Spinal cord (tissue), 10 donors: ENCODE data around the gene RAB11FIP5. TPM values are rescaled to one million over a fixed set of nuclear protein-coding genes. Genes with fewer than 3 reads are reported as not detected.

Experiments
- DNase-seq, 6 donors: peaks; one replicate each; pipeline versions ENCODE4 v3.0.0 to v3.0.0-alpha.2; 2013 to 2015; ENCODE audit warnings: low spot score in 6 of 6, low read depth in 4 of 6
- H3K27ac ChIP-seq: one replicate; pipeline ENCODE4 v1.5.1; 2013; ENCODE audit warnings: low read depth, low read length, control low read depth
- H3K27me3 ChIP-seq: one replicate; pipeline ENCODE4 v1.6.1; 2013; ENCODE audit warnings: low read length; ENCODE audit not compliant: control insufficient read depth, insufficient read depth
- H3K36me3 ChIP-seq: one replicate; pipeline ENCODE4 v1.6.1; 2013; ENCODE audit warnings: low read length; ENCODE audit not compliant: control insufficient read depth, insufficient read depth
- H3K4me1 ChIP-seq: one replicate; pipeline ENCODE4 v1.6.1; 2013; ENCODE audit warnings: low read length; ENCODE audit not compliant: control insufficient read depth, insufficient read depth
- H3K4me3 ChIP-seq: one replicate; pipeline ENCODE4 v1.5.1; 2013; ENCODE audit warnings: low read depth, low read length, control low read depth
- H3K9me3 ChIP-seq: one replicate; pipeline ENCODE4 v1.6.1; 2013; ENCODE audit warnings: low read length; ENCODE audit not compliant: control insufficient read depth, insufficient read depth
- WGBS: methylation state at CpG from one replicate; pipeline ENCODE4 v1.1.5; 2013; ENCODE audit warnings: missing lambda C conversion rate; ENCODE audit not compliant: insufficient coverage; 5-methylcytosine and 5-hydroxymethylcytosine counted together
- polyA plus RNA-seq, 2 donors: library from polyadenylated mRNA; unstranded; fragments of 120-200 nt; gene quantifications; one replicate each; pipeline ENCODE4 v1.2.1, GENCODE V29; 2013; ENCODE audit not compliant: insufficient read length in 2 of 2
- total RNA-seq, 2 donors: library from RNA; depleted of rRNA in 1 of 2; stranded (reverse); fragments of 120-200 nt in 1 of 2; fragments of >200 nt in 1 of 2; gene quantifications; one replicate each; pipeline versions ENCODE4 v1.2.3 to v1.2.4, GENCODE V29; 2013 to 2014
- donor health status: healthy.

Gene RAB11FIP5
- total and polyA plus RNA-seq, 4 donors, result 15.8 to 23.6 (median 18.8) TPM

DNA sequence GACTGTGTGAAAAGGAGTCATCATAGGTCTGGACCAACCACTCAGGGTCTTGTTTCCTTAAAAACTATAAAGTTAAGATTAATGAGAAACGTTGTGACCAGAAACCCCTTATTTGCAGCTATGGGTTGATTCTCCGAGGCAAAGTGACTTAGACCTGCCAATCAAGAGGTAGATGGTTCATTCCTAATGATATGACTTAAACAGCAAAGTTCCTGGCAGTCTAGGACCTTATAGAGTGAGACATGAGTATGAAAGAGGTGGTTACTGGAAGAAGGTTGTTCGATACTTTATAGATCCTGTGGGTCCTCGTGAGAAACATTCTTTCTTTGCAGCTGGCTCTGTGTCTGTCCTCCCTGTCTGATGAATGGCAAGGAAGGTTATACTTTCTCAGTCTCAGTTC lies 49.3 kb downstream of the RAB11FIP5 start:
- peaks cover 27% of the 10 kb centered on the region for H3K4me1 ChIP-seq
- no peak for DNase-seq
- H3K9me3 ChIP-seq, result no peaks in the 10 kb centered on the region
- H3K36me3 ChIP-seq, result no peaks in the 10 kb centered on the region
- H3K27me3 ChIP-seq, result no peaks in the 10 kb centered on the region
- WGBS, result 90% methylated on average over 3 of the region's 4 CpGs
- no peak overlapping the region for H3K4me3 ChIP-seq
- H3K27ac ChIP-seq, result no peak overlapping the region

DNA sequence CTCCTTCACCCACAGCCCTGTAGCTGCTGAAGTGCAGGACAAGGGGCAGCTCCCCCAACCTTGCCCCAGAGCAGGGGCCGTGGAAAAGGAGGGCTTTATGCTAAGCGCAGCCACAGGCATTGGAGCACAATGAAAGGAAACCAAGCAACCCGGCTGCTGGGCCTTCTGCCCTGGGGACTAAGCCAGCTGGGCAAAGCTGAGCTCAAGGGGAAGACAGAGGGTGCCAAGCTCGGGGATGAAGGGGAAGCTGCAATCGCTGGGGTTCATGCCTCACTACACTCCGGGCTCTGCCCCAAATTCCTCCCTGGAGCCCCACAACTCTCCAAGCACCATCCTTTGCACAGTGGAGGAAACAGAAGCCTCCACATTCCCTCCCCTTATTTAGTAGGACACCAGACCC lies 53.6 kb downstream of the RAB11FIP5 start:
- Histone ChIP-seq H3K36me3 (peaks cover 13% of the 10 kb centered on the region), H3K4me3 (no peak overlapping the region), H3K27ac (peak overlapping the region; percentile 80), H3K27me3 (no peaks in the 10 kb centered on the region), H3K9me3 (no peaks in the 10 kb centered on the region), H3K4me1 (peaks cover 23% of the 10 kb centered on the region)
- WGBS, result 45% methylated on average over 6 of the region's 6 CpGs
- peak in 4 of 6 donors; percentile 67 to 94 (median 74) for DNase-seq

DNA sequence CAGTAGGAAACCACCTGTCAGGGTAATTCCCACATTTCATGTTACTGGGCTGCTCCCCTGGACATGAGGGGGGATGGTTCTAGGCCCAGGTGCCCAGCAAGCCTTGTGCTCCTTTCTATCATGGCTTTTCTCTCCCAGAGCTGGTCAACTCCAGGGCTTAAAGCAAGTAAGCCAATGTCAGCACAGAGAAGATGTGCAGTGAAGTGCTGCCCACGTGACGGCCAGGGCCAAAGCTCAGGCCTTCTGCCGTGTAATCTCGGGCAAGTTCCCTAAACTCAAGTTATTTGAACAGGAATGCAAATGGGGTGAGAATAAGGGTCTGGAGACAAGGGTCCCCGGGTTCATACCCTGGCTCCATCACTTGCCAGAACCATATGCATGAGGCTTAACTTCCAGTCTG lies 57.8 kb downstream of the RAB11FIP5 start:
- H3K4me3 ChIP-seq, result no peak overlapping the region
- H3K27ac ChIP-seq, result no peak overlapping the region
- peaks cover 17% of the 10 kb centered on the region for H3K36me3 ChIP-seq
- 81% methylated on average over 3 of the region's 5 CpGs for WGBS
- H3K9me3 ChIP-seq, result no peaks in the 10 kb centered on the region
- no peaks in the 10 kb centered on the region for H3K27me3 ChIP-seq
- H3K4me1 ChIP-seq, result peaks cover 36% of the 10 kb centered on the region
- DNase-seq, result no peak

DNA sequence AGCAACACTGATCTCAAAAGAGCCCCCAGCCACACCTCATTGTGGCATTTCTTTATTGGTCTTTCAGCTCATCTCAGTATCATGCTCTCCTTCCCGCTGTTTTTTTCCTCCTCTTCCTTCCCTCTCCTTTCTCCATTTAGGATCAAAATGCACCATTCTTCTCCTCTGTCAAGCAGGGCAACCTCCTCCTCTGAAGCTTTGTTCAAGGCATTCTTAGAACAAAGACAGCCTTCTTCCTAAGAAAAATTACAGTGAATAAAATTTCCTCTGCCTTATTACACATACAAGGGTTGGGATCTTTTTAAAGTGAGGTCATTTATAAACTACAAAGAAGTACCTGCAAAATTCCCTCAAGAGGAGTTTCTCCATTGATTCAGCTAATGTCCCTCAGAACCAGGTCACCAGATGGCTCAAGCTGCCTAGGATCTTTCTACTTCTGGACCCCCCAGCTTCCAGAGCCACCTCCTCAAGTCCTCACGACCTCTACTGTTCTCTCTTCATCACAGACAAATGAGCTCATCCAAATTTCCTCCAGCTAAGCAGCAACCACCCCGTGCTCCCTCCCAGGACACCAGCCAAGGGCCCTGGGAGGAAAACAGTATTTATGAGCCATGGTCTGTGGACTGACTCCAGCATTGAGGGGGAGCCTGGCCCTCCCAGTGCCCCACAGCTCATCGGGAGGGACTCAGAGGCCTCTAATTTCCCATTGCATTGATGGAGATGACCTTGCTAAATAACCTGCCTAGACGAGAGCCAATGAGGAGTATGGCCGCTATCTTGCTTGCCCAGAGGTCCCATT lies 59.2 kb downstream of the RAB11FIP5 start:
- Histone ChIP-seq H3K36me3 (peaks cover 19% of the 10 kb centered on the region), H3K4me1 (peaks cover 29% of the 10 kb centered on the region), H3K9me3 (no peaks in the 10 kb centered on the region), H3K27me3 (no peaks in the 10 kb centered on the region), H3K27ac (peak overlapping the region; percentile 8), H3K4me3 (no peak overlapping the region)
- DNase-seq, result peak in 1 of 6 donors; percentile 75
- 46% methylated on average over 5 of the region's 6 CpGs for WGBS

DNA sequence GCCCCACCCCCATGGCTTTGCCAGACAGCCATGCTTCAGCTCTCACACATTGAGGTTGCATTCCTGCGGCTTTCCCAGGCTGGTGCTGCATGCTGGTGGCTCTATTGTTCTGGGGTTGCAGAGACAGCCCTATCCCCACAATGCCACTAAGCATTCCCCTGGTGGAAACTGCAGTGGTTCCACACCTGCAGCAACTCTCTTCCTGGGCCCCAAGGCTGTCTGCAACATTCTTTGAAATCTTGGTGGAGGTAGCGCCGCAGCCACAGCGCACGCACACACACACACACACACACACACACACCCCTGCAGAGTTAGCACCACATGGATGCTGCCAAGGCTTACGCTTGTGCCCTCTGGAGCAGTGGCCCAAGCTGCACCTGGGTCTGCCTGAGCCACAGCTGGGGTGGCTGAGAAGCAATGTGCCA lies 62.6 kb downstream of the RAB11FIP5 start:
- peak in 2 of 6 donors; percentile 18 to 56 for DNase-seq
- H3K4me1 ChIP-seq, result peaks cover 29% of the 10 kb centered on the region
- WGBS, result 61% methylated on average over 2 of the region's 6 CpGs
- H3K9me3 ChIP-seq, result no peaks in the 10 kb centered on the region
- H3K27me3 ChIP-seq, result no peaks in the 10 kb centered on the region
- no peak overlapping the region for H3K4me3 ChIP-seq
- H3K36me3 ChIP-seq, result peaks cover 5% of the 10 kb centered on the region
- no peak overlapping the region for H3K27ac ChIP-seq

DNA sequence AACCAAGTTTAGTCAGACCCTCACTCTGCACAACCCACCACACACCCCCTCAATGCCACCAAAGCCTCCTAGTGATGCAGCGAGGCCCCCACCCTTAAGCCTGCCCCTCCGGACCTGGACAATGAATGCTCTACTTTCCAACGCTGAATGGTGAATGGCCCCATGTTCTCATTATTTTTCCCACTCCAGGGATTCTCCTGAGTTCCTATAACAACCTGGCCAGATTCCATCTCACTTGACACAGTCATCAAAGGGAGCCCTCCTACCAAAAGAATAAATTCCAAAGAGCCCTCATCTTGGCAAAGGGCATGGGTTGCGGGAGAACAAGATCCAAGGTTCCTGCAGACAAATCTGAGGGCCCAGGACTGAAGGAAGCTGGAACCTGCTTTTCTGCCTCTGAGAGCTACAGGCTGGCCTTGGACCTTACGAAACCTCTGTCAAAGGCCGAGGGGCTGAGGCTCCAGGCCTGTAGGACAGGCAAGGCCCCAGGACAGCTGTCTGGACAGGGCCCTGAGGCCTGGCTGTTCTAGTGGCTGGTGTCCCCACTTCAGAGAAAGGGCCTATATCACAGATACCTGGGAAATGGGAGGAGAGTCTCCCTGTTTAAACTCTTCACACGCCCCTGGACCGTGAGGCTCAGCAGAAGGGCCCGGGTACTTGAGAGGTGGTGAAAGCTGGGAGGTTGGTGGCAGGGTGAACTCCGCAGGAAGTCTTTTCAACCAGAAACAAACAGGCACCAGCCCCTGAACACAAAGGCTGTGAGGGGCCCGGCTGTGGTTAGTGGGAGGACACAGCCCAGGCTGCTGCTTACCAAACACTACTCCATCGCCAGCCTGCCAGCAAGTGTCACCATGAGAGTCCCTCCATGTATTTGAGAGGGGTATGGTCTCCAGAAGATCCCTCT lies 68.6 kb downstream of the RAB11FIP5 start:
- WGBS, result 36% methylated on average over 6 of the region's 12 CpGs
- H3K27ac ChIP-seq, result peak overlapping the region; percentile 76

DNA sequence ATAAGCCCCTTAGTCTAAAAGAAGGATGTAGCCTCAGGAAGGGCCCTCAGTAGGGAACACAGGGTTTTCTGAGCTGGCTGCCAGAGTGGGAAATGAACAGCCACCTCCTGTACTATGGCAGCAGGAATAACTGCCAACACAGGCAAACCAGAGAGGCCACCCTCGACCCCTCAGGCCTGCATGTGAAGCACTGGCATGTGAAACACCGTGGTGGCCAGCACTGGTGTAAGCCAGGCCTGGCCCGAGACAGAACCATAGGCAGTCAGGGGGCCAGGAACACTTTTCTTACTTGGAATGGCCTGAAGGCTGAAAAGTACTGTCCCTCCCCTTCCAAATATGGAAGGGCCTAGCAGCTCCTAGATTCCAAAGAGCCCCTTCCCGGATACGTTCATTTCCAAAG lies 69.5 kb downstream of the RAB11FIP5 start:
- H3K36me3 ChIP-seq, result peaks cover 14% of the 10 kb centered on the region
- H3K27me3 ChIP-seq, result no peaks in the 10 kb centered on the region
- H3K4me3 ChIP-seq, result no peak overlapping the region
- H3K4me1 ChIP-seq, result peaks cover 31% of the 10 kb centered on the region
- H3K27ac ChIP-seq, result peak overlapping the region; percentile 67
- peak in 3 of 6 donors; percentile 32 to 81 (median 43) for DNase-seq
- no peaks in the 10 kb centered on the region for H3K9me3 ChIP-seq
- 56% methylated on average over 3 of the region's 5 CpGs for WGBS

More for the DNA sequence above, 68.6 kb downstream of the RAB11FIP5 start:
- Histone ChIP-seq H3K4me1 (peaks cover 31% of the 10 kb centered on the region), H3K9me3 (no peaks in the 10 kb centered on the region), H3K36me3 (peaks cover 14% of the 10 kb centered on the region), H3K27me3 (no peaks in the 10 kb centered on the region), H3K4me3 (no peak overlapping the region)
- peak in 4 of 6 donors; percentile 65 to 91 (median 80) for DNase-seq

DNA sequence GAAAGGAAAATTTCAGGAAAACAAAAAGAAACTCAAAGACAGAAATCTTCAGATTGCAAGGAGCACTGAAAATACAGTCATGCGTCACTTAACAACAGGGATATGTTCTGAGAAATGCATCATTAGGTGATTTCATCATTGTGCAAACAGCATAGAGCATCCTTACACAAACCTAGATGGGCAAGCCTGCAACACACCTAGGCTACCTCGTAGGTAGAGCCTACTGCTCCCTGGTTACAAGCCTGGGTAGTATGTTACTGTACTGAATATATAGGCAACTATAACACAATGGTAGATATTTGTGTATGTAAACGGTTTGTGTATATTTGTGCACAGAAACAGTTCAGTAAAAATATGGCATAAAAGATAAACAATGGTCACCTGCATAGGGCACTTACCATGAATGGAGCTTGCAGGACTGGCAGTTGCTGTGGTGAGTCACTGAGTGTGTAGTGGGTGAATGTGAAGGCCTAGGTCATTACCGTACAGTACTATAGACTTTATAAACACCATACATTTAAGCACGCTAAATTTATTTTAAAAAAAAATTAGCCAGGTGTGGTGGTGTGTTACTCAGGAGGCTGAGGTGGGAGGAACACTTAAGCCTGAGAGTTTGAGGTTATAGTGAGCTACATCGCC lies 74.7 kb downstream of the RAB11FIP5 start:
- WGBS, result 100% methylated on average over 1 of the region's 6 CpGs
- Histone ChIP-seq H3K4me3 (no peak overlapping the region), H3K4me1 (peaks cover 31% of the 10 kb centered on the region), H3K9me3 (no peaks in the 10 kb centered on the region), H3K27ac (no peak overlapping the region), H3K27me3 (no peaks in the 10 kb centered on the region), H3K36me3 (peaks cover 25% of the 10 kb centered on the region)
- no peak for DNase-seq

DNA sequence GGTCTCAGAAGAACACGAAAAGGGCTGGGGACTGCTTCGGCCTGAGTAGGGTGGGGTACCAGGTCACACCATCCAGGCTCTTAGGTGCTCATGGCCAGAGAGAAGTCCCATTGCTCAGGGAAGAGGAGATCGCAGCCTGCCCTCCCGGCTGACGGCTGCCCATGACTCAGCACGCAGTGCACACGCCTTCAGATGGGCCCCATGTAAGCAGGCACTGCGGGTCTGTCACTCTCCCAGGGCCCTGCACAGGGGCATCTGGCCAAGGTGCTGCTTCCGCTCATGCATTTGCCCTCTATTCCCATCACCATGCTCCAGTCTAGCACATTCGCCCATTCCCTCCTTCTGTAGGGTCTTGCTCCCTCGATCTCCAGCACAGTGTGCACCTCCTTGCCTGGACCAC lies 76.0 kb downstream of the RAB11FIP5 start:
- Histone ChIP-seq H3K4me1 (peaks cover 21% of the 10 kb centered on the region), H3K27ac (peak overlapping the region; percentile 3), H3K4me3 (no peak overlapping the region), H3K9me3 (no peaks in the 10 kb centered on the region), H3K36me3 (peaks cover 25% of the 10 kb centered on the region), H3K27me3 (no peaks in the 10 kb centered on the region)
- WGBS, result 91% methylated on average over 11 of the region's 11 CpGs
- DNase-seq, result no peak
